EH (cell line): ENCODE results near the gene SPRED3.
A peak's percentile ranks its signal among the peaks of the same experiment; 100 is the strongest.
"Not testable (repeated sequence)": the region's sequence is repeated elsewhere in the genome, so short reads cannot be mapped to it uniquely, and the experiment has no call there.

Source experiments
- DNase-seq: peaks from one replicate; pipeline ENCODE4 v3.0.0-alpha.2; 2015; ENCODE audit warnings: low read depth

Gene SPRED3

DNA sequence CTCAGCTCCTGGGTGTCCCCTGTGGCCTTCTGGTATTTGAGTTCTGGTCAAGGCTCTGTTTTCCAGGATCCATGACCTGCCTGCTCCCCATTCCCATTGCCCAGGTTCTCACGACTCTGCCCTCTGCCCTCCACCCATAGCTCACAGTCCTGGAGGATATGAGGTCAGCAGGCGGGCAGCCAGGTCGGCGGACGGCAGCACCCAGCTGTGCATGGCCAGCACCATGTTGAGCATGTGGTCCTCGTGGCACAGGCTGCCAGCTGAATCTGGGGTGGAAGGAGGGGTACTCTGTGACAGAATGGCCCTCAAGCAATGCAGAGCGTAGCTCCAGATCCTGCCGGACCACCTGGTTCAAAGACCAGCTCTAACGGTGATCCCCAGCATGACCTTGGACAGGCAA lies 32.4 kb downstream of the SPRED3 start:
- DNase-seq: no peak

- no peak for DNase-seq
Observed at GRCh38 chr19:38421856-38422255, 33.4 kb downstream of the SPRED3 start.

GRCh38 chr19:38422438-38422837 lies 33.9 kb downstream of the SPRED3 start:
- no peak for DNase-seq

DNA sequence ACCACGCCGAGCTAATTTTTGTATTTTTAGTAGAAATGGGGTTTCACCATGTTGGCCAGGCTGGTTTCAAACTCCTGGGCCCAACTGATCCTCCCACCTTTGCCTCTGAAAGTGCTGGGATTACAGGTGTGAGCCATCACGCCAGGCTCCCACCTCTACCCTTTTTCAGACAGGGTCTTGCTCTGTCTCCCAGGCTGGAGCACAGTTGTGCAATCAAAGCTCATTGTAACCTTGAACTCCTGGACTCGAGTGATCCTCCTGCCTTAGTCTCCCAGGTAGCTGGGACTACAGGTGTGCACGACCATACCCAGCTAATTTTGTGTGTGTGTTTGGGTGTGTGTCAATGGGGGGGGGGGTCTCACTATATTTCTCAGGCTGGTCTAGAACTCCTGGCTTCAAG lies 35.8 kb downstream of the SPRED3 start:
- no peak for DNase-seq

DNA sequence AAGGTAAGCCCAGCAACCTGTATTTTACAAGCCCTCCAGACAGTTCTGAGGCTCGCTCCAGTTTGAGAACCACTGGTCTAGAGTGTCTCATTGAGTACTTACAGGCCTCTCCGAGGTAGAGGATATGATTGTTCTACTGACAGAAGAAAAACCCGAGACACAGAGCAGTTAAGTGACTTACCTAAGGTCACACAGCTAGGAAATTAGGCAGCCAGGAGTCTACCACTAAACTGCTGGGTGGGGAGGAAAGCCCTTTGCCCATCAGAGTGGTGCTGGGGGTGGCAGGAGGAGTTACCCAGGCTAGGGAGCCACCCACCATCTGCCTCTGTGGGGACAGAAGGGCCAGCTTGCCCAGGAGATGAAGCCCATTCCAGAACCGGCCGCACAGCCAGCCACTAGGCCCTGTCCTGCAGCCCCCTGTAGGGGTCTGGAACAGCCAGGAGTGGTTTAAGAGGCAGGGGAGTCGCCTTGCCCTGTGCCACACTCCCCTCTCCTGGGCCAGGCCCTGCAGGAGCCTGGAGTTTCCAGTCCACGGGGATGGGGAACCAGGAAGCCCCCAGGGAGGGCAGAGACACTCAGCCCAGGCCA lies 36.8 kb downstream of the SPRED3 start:
- no peak for DNase-seq

GRCh38 chr19:38425810-38426466 lies 37.4 kb downstream of the SPRED3 start, which contains the start of gene RASGRP4:
RASGRP4 (minus strand) TSS chr19:38426219; CDS start chr19:38426091, 128 bp downstream.
- no peak for DNase-seq

- not testable (repeated sequence) for DNase-seq
Observed at GRCh38 chr19:38427035-38427677, 38.7 kb downstream of the SPRED3 start.

- peak; percentile 14 for DNase-seq
Observed at GRCh38 chr19:38429055-38429810, 40.7 kb downstream of the SPRED3 start.

DNA sequence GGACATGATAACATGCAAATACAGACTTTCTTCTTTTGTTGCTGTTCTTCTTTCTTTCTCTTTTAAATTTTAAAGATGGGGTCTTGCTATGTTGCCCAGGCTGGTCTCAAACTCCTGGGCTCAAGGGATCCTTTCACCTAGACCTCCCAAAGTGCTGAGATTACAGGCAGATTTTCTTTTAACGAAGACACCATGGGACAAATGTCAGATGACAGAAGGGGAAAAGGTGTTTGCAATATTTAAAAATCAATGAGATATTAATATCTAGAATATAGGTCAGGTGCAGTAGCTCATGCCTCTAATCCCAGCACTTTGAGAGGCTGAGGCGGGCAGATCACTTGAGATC lies 41.3 kb downstream of the SPRED3 start:
- DNase-seq: no peak

- DNase-seq: no peak
Observed at GRCh38 chr19:38430931-38431330, 42.4 kb downstream of the SPRED3 start.

DNA sequence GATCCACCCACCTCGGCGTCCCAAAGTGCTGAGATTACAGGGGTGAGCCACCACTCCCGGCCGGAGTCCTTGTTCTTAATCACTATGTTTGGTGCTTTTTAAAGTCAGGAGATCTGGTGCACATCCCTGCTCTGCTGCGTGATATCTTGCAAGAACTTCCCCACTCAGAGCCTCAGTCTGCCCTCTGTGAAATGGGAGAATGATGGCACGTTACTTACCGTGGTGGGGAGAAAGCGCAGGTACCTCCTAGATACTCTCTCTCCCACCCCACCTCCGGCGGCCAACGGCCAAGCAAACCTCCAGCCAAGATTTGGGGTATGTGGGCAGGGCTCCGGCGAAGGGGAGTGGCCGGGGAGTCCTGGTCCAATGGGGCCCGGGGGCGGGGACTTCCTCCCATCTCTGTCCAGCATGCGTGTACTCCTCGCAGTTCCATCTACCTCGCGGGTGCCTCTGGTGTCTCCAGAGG lies 44.8 kb downstream of the SPRED3 start, which contains the start of gene RYR1:
Gene RYR1, plus strand, starts transcription at position 424 of the 466 bp plus-strand sequence. CDS start 139 bp downstream, outside the sequence.
- peak; percentile 52 for DNase-seq

DNA sequence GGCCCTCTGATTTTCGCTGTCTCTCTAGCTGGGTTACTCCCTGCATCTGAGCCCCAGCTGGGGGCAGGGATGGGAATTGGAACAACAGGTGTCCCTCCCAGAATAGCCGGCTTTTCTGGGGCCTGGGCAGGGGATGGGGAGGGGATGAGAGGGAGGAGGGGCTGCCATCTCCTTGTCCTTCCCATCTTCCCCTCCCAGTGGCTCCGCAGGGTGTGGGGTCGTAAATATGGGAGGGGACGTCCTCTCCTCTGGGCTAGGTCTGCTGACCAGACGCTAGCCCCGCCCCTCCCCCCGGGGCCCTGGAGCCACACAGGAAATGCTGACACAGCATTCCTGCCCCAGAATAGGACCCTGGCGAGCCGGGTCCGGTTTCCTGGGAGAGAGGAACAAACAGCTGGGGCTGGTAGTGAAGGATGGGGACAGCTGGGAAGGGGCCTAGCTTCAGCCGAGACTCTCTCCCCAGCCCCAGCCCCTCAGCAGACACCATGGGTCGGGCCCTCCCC lies 46.1 kb downstream of the SPRED3 start:
- no peak for DNase-seq

- no peak for DNase-seq
Observed at GRCh38 chr19:38437295-38437694, 48.8 kb downstream of the SPRED3 start.

DNA sequence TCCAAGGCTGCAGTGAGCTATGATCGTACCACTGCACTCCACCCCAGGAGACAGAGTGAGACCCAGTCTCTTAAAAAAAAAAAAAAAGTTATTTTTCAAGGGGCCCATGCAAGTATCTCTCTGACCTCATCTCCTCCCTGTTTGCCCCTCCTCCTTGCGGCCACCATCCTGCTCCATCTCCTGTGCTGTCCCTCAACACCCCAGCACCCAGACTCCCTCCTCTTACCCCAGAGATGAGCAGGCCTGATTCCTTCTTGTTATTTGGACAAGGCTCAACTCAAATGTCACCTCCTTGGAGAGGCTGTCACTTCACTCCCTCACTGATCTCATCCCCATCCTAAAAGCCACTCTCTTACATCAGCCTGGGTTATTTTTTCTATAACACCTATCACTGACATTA lies 49.4 kb downstream of the SPRED3 start:
- DNase-seq: no peak

- no peak for DNase-seq
Observed at GRCh38 chr19:38440592-38440991, 52.1 kb downstream of the SPRED3 start.

DNA sequence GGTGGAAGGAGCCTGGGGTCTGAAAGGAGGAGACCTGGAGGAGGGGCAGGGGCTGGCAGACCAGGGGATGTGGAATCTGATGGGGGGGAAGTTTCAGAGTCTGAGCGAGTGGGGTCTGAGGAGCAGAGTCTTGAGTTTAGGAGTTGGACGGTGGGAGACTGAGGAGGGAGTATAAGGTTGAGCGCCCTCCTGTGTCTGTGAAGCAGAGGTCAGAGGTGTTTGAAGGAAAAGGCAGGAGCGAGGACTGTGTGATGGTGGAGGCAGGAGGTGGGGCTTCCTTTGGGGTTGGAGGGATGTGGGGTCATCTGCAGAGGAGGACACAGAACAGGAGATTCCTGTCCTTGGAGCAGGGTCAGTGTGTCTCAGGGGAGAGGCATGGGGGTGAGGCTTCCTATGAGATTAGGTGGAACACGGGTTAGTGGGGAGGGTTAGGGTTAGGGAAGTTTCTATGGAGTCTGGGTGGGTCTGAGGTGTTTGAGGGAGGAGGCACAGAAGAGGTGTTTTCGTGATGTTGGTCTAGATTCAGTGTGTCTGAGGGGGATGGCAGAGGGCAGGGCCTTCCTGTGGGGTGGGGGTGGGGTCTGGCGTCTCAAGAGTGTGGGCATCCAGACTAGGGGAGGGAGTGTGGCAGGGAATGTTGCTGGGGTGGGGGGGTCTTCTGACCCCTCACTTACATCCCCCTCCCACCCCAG lies 53.3 kb downstream of the SPRED3 start:
- DNase-seq: peak; percentile 7

GRCh38 chr19:38442736-38443135 lies 54.2 kb downstream of the SPRED3 start:
- no peak for DNase-seq

DNA sequence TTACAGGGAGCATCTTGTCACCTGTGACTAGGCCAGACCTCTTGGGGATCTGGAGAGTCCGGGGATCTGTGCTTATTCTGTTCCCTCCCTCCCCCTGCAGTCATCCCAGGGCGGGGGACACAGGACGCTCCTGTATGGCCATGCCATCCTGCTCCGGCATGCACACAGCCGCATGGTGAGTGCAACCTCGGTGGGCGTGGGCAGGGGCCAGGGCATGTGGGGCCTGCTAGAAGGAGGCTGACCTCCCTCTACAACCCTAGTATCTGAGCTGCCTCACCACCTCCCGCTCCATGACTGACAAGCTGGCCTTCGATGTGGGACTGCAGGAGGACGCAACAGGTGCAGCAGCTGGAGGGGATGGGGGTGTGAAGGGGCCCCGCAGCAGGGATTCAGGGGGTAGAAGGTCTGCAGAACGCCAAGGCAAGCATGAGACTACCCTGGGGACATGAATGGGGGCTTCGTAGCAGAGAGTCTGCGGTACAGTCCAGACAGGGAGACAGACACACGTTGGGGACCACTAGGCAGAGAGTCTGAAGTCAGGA lies 55.0 kb downstream of the SPRED3 start:
- no peak for DNase-seq

GRCh38 chr19:38444026-38444425 lies 55.5 kb downstream of the SPRED3 start:
- no peak for DNase-seq

GRCh38 chr19:38445362-38445761 lies 56.9 kb downstream of the SPRED3 start:
- no peak for DNase-seq

DNA sequence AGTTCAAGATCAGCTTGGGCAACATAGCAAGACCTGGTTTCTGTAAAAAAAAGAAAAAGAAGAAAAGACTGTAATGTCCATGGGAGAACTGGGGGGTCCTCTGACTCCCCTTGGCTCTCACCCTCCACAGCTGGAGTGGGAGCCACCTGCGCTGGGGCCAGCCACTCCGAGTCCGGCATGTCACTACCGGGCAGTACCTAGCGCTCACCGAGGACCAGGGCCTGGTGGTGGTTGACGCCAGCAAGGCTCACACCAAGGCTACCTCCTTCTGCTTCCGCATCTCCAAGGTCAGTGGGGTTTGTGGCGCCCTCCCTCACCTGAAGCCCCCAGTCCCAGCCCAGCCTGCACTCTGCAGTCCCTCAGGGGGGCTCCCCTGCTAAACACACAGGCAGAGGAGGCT lies 59.7 kb downstream of the SPRED3 start:
- no peak for DNase-seq
